PC-3 (cell line): Measurements from ENCODE around the gene OR10H5. TPM values are rescaled to one million over a fixed set of nuclear protein-coding genes. Genes with fewer than 3 reads are reported as not detected.

Source experiments
- ATAC-seq: fragments of 200-7000 bp; cut with Tn5 transposase; 2 replicates; pipeline ENCODE4 v1.9.1; 2020; ENCODE audit warnings: mild to moderate bottlenecking, moderate library complexity
- BruUV-seq: library from RNA; stranded (reverse); fragments of 400-500 nt; replicated peaks from 2 replicates; lab custom pipeline; 2021; lab: Mats Ljungman, UMichigan
- CTCF ChIA-PET: fragments of 300-600 bp; sonication (Branson Sonifier 250); formaldehyde crosslinking; loops from one replicate; lab custom pipeline; 2022; ENCODE audit warnings: antibody characterized with exemption; lab: Charles Lee
- POLR2A ChIA-PET: fragments of 300-600 bp; sonication (Branson Sonifier 250); formaldehyde crosslinking; loops from one replicate; lab custom pipeline; 2022; ENCODE audit warnings: antibody characterized with exemption; ENCODE audit not compliant: unreplicated experiment; lab: Charles Lee
- DNase-seq: peaks from one replicate; pipeline ENCODE4 v3.0.0-alpha.2; 2015
- H2AFZ ChIP-seq: fragments of 300-600 bp; sonication (generic); 2 replicates; pipeline ENCODE4 v1.6.0; 2016; ENCODE audit warnings: antibody characterized with exemption, low read length
- H3F3A ChIP-seq: fragments of 300-600 bp; sonication (generic); one replicate; pipeline ENCODE4 v1.6.0; 2017; ENCODE audit warnings: antibody characterized with exemption, low read length, control low read depth, mild to moderate bottlenecking; ENCODE audit not compliant: unreplicated experiment
- H3K27ac ChIP-seq: fragments of 300-600 bp; sonication (generic); 2 replicates; pipeline ENCODE4 v1.5.1; 2016; ENCODE audit warnings: mild to moderate bottlenecking, low read length
- H3K27me3 ChIP-seq: fragments of 300-600 bp; sonication (generic); 2 replicates; pipeline ENCODE4 v1.6.1; 2016; ENCODE audit warnings: low read length, mixed read lengths
- H3K36me3 ChIP-seq: fragments of 300-600 bp; sonication (generic); 2 replicates; pipeline ENCODE4 v1.6.1; 2016; ENCODE audit warnings: low read depth, mixed run types, low read length, mixed read lengths
- H3K4me1 ChIP-seq: fragments of 300-600 bp; sonication (generic); 2 replicates; pipeline ENCODE4 v1.5.1; 2016; ENCODE audit warnings: low read length; ENCODE audit not compliant: insufficient read depth
- H3K4me2 ChIP-seq: fragments of 300-600 bp; sonication (generic); 2 replicates; pipeline ENCODE4 v1.6.0; 2016; ENCODE audit warnings: low read length
- H3K4me3 ChIP-seq: fragments of 300-600 bp; sonication (generic); 2 replicates; pipeline ENCODE4 v1.5.1; 2016; ENCODE audit warnings: mild to moderate bottlenecking, low read length, mixed read lengths
- H3K79me2 ChIP-seq: fragments of 300-600 bp; sonication (generic); 2 replicates; pipeline ENCODE4 v1.6.1; 2017; ENCODE audit warnings: low read length, mixed read lengths
- H3K9ac ChIP-seq: fragments of 300-600 bp; sonication (generic); 2 replicates; pipeline ENCODE4 v1.6.0; 2016; ENCODE audit warnings: mild to moderate bottlenecking, low read length
- H3K9me2 ChIP-seq: fragments of 300-600 bp; sonication (generic); replicated peaks from 2 replicates; pipeline ENCODE4 v1.6.1; 2016; ENCODE audit warnings: mixed run types, low read length, mixed read lengths
- H3K9me3 ChIP-seq: fragments of 300-600 bp; sonication (generic); 2 replicates; pipeline ENCODE4 v1.6.1; 2016; ENCODE audit warnings: low read length, mixed read lengths
- H4K20me1 ChIP-seq: fragments of 300-600 bp; sonication (generic); 2 replicates; pipeline ENCODE4 v1.6.1; 2016; ENCODE audit warnings: low read length, mixed read lengths
- EZH2 ChIP-seq: fragments of 300-600 bp; sonication (generic); IDR thresholded peaks from one replicate; pipeline ENCODE4 v1.6.1; 2017; ENCODE audit warnings: antibody characterized with exemption, mild to moderate bottlenecking, low read length; ENCODE audit not compliant: unreplicated experiment
- EZH2phosphoT487 ChIP-seq: fragments of 300-600 bp; sonication (generic); IDR thresholded peaks from 2 replicates; pipeline ENCODE4 v1.6.1; 2018; ENCODE audit warnings: mild to moderate bottlenecking, antibody characterized with exemption, low read length, borderline replicate concordance
- intact Hi-C: fragments of 100-400 bp; cut with micrococcal nuclease; formaldehyde crosslinking; loops from 2 replicates; pipeline ENCODE4 v1.9.0; 2023
- total RNA-seq: library from RNA; depleted of rRNA; stranded (reverse); fragments of >200 nt; gene quantifications from 2 replicates; pipeline ENCODE4 v1.2.3, GENCODE V29; 2014
- TF ChIP-seq, protein P1 (sequence below): fragments of 300-600 bp; sonication (generic); conservative IDR thresholded peaks from 2 replicates; pipeline ENCODE4 v1.5.1; 2017; ENCODE audit warnings: antibody characterized with exemption, low read depth, mild to moderate bottlenecking, low read length

The OR10H5 gene
- total RNA-seq, 1 experiment from 2014 or later: not detected

- Histone ChIP-seq H3K4me2 (no peak overlapping the region), H3K9ac (no peak overlapping the region), H3K27me3 (no peaks in the 10 kb centered on the region), H3K4me3 (no peak overlapping the region), H2AFZ (no peak overlapping the region), H3K4me1 (no peaks in the 10 kb centered on the region), H3F3A (no peaks in the 10 kb centered on the region), H3K9me3 (no peaks in the 10 kb centered on the region), H3K9me2 (no peaks in the 10 kb centered on the region), H3K36me3 (no peaks in the 10 kb centered on the region), H3K27ac (no peak overlapping the region), H4K20me1 (no peaks in the 10 kb centered on the region), H3K79me2 (no peaks in the 10 kb centered on the region)
- no TSS peak for BruUV-seq
- CTCF ChIA-PET: no interaction called here
- TF ChIP-seq, protein P1, sequence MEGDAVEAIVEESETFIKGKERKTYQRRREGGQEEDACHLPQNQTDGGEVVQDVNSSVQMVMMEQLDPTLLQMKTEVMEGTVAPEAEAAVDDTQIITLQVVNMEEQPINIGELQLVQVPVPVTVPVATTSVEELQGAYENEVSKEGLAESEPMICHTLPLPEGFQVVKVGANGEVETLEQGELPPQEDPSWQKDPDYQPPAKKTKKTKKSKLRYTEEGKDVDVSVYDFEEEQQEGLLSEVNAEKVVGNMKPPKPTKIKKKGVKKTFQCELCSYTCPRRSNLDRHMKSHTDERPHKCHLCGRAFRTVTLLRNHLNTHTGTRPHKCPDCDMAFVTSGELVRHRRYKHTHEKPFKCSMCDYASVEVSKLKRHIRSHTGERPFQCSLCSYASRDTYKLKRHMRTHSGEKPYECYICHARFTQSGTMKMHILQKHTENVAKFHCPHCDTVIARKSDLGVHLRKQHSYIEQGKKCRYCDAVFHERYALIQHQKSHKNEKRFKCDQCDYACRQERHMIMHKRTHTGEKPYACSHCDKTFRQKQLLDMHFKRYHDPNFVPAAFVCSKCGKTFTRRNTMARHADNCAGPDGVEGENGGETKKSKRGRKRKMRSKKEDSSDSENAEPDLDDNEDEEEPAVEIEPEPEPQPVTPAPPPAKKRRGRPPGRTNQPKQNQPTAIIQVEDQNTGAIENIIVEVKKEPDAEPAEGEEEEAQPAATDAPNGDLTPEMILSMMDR: no peak
- TF ChIP-seq EZH2: no peak
- TF ChIP-seq EZH2phosphoT487: no peak
- intact Hi-C loops: loop anchor here (2.0 kb wide), 1 partner anchor 369 kb away; no protein-coding TSS in a partner anchor
- POLR2A ChIA-PET: no interaction called here
- no peak for DNase-seq
- no peak for ATAC-seq
Observed at GRCh38 chr19:15813916-15814315, 26.5 kb downstream of the OR10H5 start.

DNA sequence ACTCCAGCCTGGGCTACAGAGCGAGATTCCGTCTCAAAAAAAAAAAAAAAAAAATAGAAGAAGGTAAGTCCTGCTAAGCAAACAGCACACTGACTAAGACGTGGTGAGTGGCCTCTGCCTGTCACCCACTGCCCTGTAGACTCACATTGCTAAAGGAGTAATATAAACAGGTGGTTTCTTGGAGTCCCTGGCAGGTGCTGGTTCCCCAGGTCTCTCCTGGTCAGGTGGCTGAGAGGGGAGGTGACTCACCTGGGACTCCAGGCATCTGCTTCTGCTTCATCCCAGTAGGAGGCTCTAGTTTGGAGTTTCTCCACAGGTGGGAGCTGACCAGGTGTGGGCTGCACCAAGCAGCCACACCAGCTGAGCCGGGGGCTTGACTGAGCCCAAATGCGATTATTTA, 27.8 kb downstream of the OR10H5 start, which contains the start of gene OR10H1:
Gene OR10H1, minus strand, starts transcription at position 359 of the 400 bp plus-strand sequence. CDS start 7,627 bp downstream, outside the sequence.
- peak; percentile 79 for ATAC-seq
- Histone ChIP-seq H3K27me3 (no peaks in the 10 kb centered on the region), H3F3A (no peaks in the 10 kb centered on the region), H2AFZ (no peak within 1 kb of the TSS), H3K79me2 (no peaks in the 10 kb centered on the region), H3K9me3 (no peaks in the 10 kb centered on the region), H3K4me3 (no peak within 1 kb of the TSS), H4K20me1 (no peaks in the 10 kb centered on the region), H3K4me1 (no peaks in the 10 kb centered on the region), H3K9ac (no peak within 1 kb of the TSS), H3K27ac (no peak within 1 kb of the TSS), H3K4me2 (no peak within 1 kb of the TSS), H3K36me3 (no peaks in the 10 kb centered on the region), H3K9me2 (no peaks in the 10 kb centered on the region)
- BruUV-seq: no TSS peak
- no peak for TF ChIP-seq EZH2
- TF ChIP-seq, protein P1: peak; percentile 34; the same call in 1 of the 2 replicates
- DNase-seq: peak; percentile 76
- intact Hi-C loops: no loop called here
- CTCF ChIA-PET: no interaction called here
- POLR2A ChIA-PET: no interaction called here

GRCh38 chr19:15820646-15821045, 33.2 kb downstream of the OR10H5 start:
- no peaks in the 10 kb centered on the region for H3K9me3 ChIP-seq
- H3K9ac ChIP-seq: no peak overlapping the region
- no peak overlapping the region for H3K4me2 ChIP-seq
- H3F3A ChIP-seq: no peaks in the 10 kb centered on the region
- TF ChIP-seq EZH2: no peak
- TF ChIP-seq, protein P1: no peak
- no peak for TF ChIP-seq EZH2phosphoT487
- intact Hi-C loops: no loop called here
- H3K27ac ChIP-seq: no peak overlapping the region
- no peaks in the 10 kb centered on the region for H4K20me1 ChIP-seq
- CTCF ChIA-PET: no interaction called here
- ATAC-seq (no peak), DNase-seq (no peak)
- H3K36me3 ChIP-seq: no peaks in the 10 kb centered on the region
- no peak overlapping the region for H2AFZ ChIP-seq
- H3K4me3 ChIP-seq: no peak overlapping the region
- POLR2A ChIA-PET: no interaction called here
- H3K9me2 ChIP-seq: no peaks in the 10 kb centered on the region
- H3K27me3 ChIP-seq: no peaks in the 10 kb centered on the region
- no peaks in the 10 kb centered on the region for H3K79me2 ChIP-seq
- H3K4me1 ChIP-seq: no peaks in the 10 kb centered on the region
- no TSS peak for BruUV-seq
